HG03520 (cell line): Measurements from ENCODE around the gene COL6A3.

ENCODE experiments used
- ATAC-seq: cut with Tn5 transposase; IDR thresholded peaks from one replicate; pipeline ENCODE4 v1.9.1; 2021; ENCODE audit warnings: mild to moderate bottlenecking, moderate library complexity; ENCODE audit not compliant: unreplicated experiment

COL6A3 gene

DNA sequence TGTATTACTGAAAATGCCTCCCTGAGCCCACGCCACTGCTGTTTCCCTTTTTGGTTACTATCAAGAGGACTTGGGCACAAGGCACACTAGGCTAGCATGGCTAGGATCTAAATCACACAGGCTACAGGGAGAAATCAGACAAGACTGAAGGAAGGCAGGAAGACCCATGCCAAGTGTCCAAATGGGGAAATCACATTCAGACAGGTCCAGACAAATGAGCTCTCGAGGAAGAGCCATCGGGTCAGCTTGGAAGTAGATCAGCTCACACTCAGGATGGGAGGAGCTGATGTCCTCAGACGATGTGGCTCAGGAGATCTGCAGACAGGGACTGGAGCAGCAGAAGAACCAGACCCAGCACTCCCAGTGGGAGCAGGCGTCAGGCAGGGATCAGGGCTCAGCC is 113.2 kb downstream of the COL6A3 start:
- no peak for ATAC-seq

DNA sequence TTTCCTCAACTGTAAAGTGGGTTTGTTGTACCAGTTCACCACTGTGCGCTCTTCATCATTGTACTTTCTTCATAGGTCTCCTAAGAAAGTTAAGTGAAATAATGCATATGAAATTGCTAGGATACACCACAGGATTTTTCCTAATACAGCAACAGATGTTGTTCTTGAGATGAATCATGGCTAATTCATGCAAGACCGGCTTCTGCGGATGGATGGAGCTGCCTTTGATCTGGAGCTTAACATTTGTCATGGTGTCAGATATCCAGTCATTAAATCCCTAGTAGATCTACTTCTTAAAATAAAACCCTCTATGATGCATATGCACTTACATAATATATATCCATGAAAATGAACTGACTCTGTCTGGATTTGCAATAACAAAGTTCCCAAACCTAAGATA is 114.1 kb downstream of the COL6A3 start:
- ATAC-seq, result no peak

DNA sequence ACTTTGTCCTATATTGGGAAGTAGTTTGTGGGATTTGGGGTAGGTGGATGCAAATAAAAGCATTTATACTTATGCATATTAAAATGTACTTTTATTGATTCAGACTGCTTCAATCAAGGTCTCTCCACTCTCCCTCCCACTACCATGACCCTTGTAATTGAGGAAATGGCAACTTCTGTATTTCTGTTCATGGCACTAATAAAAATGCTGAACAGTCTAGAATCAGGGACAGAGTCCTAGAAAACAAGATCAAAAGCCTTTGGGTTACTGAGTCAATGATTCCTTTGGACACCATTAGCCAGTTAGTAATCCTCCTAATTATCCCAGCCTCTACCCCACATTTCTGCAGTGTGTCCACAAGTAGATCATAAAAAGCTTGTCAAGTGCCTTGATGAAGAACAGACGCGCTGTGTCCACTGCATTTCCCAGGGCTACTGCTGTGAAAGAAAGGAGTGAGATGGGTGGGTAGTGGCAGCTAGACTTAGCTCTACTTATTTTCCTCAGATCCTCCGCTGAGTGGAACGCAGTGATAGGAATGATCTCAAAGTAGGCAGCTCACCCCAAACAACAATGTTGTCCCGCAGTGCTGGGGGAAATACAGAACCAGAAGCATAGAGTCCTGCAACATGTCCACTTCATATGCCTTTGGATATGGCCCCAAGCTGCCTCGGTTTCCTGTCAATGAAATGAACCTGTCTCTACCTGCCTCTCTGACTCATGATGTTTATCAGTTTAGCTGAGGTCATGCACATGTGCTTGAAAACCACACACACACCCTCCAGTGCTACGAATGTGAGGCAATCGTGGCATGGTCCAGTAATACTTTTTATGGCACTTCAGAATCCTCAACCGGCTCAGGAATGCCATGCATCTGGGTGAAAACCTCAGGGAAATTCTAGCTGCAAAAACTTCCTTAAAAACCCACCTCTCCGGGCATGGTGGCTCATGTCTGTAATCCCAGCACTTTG is 115.5 kb downstream of the COL6A3 start:
- no peak for ATAC-seq

DNA sequence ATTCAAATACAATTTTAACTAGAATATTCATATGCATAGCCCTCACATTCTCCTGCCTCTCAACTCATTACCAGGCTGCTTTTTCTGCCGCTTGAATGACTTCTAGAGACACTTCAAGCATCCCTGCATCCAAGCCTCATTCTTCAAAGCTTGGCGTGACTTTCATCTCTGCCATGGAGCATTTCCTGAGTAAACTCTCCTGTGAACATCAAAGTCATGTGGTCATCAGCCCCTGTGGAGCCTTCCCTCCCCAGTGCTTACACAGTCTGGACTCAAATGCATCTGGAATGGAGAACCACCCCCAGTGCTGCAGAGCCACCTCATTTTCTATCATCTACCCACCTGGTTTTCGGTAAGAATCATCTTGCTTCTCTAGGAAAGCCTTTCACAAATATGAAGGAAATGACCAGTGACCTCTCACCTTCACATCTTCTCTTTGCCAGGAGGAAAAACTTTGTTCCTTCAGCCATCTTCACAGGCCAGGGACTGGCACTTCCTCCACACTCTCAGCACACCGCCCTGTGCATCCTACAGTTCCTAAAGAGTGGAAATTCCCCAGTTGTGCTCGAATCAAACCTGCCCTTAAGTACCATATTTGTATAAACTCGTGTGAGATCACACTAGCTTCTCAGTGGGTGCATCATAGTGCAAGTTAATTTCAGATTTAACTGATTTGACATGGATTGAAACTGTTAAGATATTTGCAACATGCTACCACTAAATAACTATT is 116.4 kb downstream of the COL6A3 start:
- no peak for ATAC-seq

DNA sequence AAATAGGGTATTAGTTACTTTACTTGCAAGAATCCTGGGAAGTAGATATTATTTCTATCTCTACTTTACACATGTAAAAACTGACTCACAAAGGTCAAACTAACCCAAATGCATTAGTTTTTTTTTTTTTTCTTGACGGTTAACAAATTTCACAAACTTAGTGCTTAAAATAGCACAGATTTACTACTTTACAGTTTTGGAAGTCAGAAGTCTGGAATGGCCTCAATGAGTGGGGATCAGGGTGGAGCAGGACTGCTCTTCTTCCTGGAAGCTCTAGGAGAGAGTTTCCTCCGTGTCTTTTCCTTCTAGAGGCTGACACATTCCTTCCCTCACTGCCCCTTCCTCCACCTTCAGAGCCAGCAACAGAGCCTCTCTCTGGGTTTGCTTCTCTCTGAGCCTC is 117.2 kb downstream of the COL6A3 start:
- no peak for ATAC-seq

DNA sequence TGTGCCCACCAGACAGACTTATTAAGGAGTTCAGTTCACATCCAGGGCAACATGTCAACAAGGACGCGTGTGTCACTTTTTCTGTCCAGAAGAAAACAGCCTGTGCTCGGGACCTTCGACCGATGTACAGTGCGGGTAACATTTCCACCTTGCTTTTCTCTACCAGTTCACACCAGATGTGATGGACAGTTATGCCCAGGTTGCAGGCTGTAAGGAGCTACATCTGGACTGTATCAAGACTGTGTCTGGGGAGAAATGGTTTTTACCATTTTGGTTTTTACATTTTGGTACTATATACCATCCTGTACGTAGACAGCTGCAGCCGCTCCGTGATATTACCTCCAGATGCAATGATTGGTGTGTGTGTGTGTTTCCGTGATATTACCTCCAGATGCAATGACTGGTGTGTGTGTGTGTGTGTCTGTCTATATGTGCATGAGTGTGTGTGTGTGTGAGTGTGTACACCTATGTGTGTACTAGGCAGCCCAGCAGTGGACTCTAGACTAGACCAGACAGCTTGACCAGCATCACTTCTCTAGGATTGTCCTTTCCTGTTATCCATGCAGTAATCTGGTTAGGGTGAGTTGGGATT is 118.0 kb downstream of the COL6A3 start:
- ATAC-seq, result no peak

DNA sequence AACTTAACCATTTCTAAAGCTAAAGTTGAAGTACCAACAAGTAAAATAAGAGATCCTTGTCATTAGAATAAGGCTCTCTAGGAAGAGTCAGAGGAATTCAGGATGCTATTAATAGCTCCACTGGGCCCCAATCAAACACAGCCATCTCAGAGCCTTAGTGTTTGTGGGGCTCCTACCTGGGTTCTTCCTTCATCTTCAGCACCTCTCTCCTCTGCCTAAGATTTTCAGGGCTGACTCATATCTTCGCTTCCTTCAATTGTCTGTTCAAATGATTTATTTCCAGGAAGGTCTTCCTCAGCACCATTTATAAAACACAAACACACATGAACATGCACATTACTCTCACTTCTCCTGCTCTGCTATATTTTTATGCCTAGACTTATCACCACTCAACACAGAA is 119.5 kb downstream of the COL6A3 start:
- no peak for ATAC-seq

DNA sequence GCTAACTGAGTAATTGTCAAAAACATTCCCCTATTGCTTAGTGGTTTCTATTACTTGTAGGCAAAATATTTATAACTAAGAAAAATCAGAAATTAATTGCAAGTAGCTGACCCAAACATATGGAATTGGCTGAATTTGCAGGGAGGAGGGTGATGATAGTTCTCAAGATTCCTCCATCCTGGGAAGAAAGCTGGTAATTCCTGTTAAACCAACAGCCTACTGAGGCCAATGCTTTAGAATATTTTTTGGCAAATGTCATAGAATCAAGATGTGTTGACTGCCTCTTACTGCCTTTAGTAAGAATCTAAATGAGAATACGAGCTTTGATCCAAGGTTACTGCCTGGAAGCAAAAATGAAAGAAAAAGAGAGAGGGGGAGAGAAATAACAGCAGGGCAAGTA is 120.0 kb downstream of the COL6A3 start:
- ATAC-seq, result no peak

DNA sequence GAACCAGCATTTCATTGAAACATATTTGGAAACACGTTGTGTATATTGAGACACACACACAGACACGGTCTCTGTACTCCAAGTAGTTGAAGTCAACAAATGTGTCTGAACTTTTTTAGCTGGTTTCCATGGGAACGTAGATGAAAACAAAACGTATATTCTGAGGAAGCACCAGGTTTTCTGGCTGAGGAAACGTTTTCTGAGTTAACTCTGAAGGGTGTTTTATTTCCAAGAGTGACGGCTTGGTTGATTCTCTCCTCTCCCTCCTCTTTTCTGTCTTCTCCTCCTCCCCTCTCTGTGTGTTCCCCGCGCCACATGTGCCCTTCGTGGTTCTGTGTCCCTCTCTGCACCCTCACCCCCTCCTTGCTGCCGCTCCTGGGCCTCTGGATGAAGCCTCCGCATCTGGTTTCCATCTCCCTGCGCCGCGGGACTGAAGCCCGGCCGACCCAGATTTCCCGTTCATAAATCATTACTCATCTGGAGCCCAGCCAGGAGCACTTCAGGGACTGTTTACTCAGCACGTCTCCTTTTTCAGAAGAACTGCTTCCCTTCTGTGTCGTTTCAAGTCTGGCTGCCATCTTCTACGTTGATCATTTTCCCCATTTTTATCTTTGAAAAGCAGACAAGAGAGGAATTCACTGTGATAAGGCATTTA is 122.7 kb downstream of the COL6A3 start:
- no peak for ATAC-seq

DNA sequence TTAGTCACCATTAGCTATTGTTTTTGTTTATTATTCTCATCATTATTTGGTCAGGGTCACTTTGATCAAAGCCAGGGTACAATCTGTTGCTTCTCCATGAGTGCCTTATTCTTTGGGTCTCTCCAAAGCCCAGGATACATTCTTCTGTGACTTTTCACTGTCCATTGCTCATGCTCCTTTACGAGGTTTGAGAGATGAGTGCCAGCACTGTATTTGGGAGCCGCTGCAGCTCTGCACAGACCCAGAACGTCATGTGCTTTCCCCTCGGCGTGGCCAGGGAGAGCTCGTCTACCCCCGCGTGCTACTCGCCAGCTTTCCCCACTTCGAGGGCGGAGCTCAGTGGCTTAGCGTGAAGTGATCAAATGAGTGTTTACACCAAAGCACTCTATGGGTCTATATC is 123.7 kb downstream of the COL6A3 start:
- no peak for ATAC-seq

DNA sequence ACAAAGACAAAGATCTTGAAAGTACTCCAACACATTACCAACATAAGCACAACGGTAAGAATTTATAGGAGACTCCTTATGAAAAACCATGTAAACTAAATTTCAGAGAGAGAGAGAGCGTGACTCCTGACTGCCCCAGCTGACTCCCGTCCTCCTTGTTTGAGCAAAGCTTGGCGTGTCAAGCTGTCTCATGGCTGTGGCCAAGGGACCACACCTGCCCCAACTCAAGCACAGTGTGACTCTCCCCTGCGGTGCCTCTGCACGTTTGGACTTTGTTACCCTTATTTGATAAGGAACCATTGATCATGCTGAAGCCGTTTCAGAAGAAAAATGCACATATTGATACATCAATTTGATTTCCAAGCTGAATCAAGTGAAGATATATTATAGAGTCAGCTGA is 124.8 kb downstream of the COL6A3 start:
- no peak for ATAC-seq

DNA sequence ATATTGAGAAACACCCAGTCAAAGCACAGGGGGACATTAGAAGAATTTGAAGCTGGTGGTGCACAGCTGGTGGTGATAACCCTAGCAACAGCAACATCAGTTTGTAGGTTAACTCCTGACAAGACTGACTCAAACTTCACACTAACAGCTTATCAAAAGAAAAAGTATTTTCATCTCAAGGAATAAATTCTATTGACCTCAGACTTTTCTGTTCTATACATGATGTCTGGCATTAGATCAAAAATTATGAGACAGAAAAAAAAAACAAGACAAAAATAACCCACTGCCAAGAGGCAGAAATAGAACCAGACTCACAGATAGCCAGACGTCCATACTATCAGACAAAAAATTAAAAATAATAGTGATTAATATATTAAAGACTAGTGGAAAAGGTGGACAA is 126.1 kb downstream of the COL6A3 start:
- no peak for ATAC-seq

DNA sequence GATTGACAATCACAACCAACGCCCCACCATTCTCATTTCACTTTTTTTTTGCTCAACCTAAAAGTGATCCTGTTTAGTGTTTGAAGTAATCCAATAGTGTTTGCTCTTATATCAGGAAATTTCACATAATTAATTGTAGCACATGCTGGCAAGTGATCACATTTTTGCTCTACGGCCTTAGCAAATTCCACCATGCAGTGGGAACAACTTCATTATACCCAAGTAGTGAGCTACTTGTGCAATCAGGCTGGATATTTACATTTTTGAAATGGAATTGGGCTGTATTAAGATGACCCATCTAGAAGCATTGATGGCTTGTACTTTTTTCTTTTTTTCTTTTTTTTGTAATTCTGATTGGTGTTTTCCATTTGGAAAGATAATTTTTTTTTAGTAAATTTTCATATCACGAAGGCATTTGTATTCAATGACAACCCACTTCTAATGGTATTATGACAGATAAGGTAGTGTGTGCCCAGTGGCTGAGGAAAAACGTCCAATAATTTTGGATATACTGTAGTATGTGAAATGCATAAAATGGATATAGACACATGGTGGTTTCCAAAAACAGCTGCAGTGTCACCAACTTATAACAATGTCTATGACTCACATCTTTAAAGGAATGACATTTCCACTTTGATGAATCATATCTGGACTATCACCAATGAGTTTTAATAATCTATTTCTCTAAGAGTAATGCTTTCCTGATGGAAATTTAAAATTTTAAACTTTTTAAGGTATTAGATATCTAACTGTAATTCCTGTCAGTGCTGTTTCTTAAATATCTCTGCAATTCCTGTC is 130.6 kb downstream of the COL6A3 start:
- ATAC-seq, result no peak

DNA sequence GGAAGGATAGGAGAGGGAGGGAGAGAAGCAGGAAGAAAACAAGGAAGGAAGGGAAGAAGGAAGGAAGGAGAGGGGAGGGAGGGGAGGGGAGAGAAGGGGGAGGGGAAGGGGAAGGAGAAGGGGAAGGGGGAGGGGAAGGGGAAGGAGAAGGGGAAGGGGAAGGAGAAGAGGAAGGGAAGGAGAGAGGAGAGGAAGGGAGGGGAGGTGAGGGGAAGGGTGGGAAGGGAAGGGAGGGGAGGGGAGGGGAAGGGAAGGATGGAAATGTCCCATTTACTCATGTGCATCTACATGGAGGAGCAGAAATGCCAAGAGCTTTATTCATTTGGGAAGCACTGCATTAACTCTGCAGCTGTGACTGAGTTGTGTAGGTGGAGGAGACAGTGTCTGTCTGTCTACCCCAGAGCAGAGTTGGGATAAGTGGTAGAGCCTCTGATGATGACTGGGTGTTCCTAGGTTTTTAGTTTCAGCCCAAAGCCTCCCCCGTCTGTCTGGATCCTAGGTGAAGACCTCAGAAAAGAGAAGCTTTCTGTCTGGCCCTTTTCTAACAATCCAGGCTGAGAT is 131.3 kb downstream of the COL6A3 start:
- ATAC-seq, result no peak

DNA sequence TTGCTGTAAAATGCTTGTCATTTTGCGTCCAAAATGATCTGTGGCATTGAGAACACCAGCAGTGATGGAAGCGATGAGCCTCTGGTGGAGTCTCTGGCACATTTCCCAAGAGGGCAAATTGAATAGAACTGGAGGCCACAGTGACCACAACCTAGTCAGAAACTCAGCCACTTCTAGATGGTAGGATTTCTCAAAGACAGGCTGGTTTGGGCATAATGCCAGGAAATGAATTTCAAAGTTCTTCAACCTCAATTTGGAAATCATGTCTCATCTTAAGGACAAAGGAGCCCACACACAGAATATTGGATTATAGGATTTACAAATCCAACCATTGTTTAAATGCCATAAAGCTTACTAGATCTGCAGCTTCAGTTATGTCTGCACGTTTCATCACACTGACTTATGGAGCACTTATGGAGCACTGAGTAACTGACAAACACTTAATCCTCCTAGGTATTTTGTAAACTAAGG is 132.1 kb downstream of the COL6A3 start:
- no peak for ATAC-seq

DNA sequence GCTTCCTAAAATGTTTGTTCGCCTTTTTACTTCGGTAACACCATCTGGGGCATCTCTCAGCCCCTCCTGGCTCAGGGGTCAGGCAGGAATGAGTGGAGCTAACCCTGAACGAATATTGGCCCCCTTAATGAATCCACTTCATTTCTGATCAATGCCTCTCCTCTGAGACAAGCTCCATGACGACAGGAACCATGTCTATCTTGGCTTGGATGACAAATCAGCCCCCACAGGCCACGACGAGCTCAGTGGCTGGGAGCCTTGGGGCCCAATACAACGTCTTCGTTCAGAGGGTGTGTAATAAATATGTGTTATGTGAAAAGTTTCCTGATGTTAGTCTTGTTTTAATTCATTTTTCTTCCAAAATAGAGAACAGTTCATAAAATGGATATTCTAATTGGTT is 133.0 kb downstream of the COL6A3 start:
- no peak for ATAC-seq

DNA sequence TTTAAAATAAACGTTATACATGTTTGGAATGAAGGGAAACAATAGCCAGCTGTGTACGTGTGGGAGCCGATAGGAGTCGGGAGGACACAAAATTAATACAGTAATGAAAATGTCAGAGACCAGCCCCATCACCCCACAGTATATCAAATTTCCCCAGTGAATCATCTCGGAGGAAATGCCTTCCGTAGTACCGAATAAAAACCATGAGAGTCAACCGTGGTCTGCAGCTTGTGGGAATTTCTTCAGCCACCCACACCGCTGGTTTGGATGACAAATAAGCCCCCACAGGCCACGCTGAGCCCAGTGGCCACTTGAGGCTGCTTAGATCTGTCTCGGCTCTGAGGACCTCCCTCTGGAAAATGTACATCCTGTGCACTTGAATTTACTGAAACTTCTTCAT is 133.7 kb downstream of the COL6A3 start:
- no peak for ATAC-seq

DNA sequence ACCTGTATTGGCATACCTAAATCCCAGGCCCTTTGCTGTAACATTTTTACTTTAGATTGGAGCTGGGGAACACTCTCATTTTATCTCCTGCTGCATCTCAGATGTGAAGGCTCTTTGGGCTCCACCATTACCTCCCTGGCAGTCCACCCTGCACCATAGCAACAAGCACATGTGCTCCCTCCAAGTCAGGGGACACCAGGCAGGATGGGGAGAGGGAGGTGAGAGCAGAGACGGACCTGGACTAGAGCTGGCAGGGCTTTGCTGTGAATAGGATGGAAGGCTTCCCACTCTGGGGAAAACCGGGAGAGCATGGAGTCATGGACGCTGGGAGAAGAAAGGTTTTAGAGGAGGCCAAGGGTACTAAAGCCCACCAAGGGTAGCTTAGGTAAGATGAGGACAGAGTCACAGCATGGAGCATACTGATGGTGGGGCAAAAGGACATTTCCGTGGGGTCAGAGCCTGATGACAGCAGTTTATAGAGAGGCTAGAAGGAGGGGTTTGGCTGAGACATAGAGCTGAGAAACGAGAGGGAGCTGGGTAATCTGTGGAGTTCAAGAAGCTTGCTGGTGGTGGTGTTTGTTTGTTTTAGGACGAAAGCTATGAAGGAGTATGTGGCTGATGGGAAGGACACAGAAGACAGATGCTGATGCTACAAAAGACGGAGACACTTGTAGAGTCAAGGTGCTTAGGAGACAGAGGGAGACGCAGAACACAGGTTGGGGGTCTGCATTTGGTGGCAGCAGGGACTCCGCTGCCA is 134.8 kb downstream of the COL6A3 start:
- ATAC-seq, result no peak

DNA sequence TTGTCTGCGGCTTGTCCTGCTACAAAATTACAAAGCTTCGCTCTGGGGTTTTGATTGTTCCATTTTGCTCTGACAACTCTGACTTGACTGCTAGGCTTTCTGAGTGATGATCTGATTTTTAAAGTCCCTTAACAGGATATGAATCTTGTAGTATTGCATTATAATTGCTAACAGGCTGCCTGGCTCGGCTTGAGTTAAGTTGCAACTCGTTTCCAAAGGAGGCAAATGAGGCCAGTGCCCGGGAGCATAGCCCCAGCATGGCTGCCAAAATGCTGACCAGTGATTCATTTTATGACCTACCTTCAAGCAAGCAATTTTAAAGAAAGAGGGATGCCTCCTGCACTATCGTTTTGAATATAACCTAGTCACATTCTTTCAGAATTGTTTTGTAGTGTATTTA is 135.4 kb downstream of the COL6A3 start:
- no peak for ATAC-seq
